ENCODE data around the gene PRICKLE1.
"Not testable (repeated sequence)": the region's sequence is repeated elsewhere in the genome, so short reads cannot be mapped to it uniquely, and the experiment has no call there.

The PRICKLE1 gene

DNA sequence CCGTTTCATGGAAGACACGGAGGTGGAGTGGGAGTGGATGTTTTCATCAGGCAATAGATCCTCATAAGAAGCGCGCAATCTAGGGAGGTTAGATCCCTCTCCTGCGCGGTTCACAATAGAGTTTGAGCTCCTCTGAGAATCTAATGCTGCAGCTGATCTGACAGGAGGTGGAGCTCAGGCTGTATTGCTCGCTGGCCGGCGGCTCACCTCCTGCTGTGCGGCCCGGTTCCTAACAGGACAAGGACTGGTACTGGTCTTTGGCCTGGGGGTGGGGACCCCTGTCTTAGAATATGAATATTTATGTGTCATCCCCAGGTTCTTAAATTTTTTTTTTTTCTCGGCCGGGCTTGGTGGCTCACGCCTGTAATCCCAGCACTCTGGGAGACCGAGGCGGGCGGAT, 36.7 kb downstream of the PRICKLE1 start:
- no peak for DNase-seq

DNA sequence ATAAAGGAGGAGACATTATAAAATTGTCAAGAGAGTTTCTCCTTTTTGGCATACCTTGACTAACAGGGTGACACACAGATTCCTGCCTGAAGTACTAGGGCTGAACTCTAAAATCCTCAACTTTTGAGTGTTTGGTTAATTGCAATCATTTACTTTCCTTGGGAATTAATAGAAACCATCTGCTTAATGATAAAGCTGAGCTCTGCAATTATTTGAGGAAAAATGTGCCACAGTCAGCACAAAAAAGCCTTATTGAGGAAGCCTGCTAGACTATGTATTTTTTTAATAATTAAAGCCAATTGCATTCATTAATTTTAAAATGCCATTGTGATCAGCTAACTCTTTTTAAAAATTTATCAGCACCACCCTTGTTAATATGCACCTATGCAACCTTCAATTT, 38.7 kb downstream of the PRICKLE1 start:
- no peak for DNase-seq

DNA sequence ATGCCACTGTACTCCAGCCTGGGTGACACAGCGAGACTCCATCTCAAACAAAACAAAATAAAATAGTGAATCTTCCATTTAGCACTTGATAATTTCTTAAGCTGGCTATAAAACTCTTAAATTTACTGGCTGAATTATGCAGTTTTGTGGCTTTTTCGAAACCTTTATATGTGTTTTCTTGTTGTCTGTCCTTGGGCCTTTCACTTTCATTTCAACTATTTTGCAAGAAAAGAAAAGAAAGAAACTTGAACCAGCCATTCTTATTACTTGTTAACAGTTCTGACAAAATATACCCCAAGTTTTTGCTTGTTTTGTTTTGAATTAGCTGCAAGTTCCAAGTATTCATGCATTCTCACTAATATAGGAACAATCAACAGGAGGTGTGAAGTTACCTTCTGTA, 42.8 kb downstream of the PRICKLE1 start:
- no peak for DNase-seq

DNA sequence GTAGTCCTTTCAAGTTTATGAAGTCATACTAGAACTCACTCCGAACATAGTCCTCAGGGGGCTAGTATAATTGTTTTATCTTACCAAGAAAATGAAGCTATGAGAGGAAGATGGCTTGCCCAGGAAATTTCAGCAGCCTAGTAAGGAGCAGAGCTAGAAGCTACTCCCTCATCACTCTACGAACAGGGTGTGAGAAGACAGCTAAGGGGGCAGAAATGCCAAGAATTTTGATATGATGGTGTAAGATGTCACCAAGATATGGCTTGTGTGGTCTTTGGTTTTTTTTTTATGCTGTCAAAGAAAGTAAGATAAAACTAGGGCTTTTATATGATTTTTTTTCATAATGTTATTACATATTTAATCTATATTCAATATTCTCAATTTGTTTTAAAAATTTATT, 47.6 kb downstream of the PRICKLE1 start:
- DNase-seq = no peak

DNA sequence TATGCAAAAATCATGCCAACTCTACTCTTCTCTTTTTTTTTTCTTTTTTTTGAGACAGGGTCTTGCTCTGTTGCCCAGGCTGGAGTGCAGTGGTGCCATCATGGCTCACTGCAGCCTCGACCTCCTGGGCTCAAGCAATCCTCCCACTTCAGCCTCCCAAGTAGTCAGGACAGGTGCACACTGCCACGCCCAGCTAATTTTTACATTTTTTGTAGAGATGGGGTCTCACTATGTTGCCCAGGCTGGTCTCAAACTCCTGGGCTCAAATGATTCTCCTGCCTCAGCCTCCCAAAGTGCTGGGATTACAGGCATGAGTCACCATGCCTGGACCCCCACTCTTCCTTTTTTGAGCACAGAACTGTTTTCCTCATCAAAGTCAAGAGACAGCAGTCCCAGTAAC, 48.2 kb downstream of the PRICKLE1 start:
- not testable (repeated sequence) for DNase-seq

DNA sequence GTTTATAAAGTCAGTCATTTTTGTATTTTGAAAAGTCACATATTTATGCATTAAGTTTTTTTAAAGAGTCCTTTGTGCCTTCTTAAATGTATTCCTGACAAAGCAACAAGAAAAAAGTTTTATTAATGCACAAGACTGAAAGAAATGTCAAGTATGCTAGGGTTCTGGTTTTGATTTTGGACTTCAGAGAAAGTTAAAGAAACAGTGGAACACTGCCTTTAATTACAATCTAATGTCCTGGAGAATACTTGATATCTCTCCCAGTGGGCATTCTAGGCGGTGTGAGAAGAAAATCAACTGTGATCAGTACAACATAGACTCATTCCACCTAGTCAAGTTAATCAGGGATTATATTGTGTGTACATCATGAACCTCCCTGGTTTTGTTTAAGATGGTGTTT, 49.9 kb downstream of the PRICKLE1 start:
- no peak for DNase-seq

DNA sequence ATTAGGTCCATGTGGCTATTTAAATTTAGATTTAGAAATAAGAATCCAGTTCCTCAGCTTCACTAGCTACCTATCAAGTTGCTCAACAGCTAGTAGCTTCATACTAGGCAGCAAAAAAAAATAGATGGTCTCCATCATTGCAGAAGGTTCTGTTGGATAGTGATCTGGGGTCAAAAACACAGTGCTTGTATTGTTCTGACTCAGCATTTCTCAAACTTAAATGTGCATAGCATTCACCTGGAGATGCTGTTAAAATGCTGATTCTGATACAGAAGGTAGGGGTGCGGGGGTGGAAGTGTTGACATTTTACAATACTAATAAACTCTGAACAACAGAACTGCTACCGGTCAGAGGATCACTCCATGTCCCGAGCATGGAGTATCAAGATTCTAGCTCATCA, 51.3 kb downstream of the PRICKLE1 start:
- DNase-seq = no peak

DNA sequence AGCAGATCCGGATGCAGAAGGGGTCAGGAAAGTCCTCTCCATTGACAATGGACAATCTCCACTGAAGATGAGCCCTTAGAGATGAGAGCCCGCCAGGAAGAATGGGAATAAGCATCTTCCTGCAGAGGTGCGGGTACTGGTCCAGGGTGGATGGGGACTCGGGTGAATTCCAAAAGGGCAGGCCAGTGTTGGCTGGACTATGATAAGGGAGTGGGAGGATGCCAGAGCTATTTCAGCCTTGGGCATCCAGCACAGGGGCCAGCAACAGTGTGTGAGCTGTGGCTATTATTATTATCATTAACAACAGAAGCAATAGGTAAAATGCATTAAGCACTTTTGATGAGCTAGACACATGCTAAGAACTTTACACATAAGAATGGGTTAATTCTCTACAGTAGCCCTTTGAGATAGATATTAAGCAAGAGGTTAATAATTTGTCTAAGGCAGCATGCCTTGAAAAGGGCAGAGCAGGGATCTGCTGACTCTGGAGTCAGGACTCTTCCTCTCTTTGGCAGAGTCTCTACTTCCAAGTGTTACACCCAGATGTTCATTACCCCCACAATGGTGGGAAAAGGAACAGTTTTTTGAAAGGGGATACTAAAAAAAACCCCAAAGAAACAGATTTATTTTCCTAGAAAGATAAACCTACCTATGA, 55.2 kb downstream of the PRICKLE1 start:
- no peak for DNase-seq

DNA sequence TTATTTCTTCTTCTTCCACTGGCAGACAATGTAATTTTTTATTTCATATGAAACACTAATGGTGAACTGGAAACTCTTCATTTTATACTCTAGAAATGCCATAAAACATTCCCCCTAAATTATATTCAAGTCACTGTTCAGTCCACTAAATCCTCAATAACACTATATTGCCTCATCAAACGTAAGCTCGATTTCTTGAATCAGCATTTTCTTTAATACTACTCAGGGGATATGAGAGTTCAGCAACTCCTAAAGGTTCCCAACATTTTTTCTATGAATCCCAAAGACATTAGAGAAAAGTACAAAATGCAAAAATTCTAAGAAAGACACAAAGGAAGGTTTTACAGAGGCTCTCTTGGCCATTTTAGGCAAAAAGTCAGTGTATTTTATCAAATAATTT, 59.3 kb downstream of the PRICKLE1 start:
- DNase-seq = no peak

DNA sequence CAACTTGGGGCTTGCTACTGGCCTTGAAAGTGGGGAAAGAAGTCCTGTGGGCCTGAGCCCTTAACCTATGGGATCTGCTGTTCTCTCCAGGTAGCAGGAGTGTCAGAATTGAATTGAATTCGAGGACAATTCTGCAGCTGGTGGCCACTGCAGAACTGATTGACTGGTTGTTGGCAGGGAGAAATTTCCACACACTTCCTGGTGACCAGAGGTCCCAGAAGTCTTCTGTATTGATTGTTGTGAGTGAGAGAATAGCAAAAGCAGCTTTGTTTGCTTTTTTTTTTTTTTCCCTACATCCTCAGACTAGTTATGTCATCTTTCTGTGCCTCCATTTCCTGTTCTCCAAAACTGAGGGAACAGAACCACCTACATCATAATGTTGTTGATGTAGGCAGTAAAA, 64.1 kb downstream of the PRICKLE1 start:
- DNase-seq = no peak

DNA sequence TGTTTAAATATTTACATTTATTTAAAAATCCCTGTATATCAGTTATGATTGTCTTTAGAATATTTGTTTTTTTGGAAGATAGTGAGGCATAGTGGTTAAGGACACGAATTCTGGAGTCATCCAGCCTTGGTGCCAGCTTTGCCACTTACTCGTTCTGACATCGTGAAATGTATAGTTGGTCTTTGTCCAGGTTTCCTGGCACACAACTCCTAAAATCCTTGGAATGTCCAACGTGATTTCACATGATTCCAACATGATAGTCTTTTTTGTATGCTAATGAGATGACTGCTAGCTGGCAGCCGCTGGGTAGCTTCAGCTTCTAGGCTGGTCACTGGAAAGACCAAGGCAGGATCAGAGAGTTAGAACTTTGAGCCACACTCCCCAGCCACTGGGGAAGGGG, 64.8 kb downstream of the PRICKLE1 start:
- DNase-seq = no peak

DNA sequence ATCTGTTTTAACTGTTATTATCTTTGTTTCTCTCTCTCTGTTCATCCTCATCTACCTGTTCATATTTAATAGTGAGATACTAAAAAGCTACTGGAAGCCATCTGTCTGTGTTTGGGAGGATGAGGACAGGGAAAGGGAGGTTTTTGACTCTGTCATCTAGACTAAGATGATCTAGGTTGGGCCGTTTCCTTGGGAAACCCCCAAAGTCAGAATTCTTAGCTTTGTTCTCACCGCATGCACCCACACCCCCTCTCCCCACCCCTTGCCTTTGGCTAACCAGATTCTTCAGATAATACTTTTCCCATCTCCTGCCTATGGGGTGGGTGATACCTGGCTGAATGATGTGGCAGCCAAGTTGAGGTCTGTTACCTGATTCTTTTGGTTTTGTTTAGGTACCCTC, 73.0 kb downstream of the PRICKLE1 start:
- DNase-seq = no peak

DNA sequence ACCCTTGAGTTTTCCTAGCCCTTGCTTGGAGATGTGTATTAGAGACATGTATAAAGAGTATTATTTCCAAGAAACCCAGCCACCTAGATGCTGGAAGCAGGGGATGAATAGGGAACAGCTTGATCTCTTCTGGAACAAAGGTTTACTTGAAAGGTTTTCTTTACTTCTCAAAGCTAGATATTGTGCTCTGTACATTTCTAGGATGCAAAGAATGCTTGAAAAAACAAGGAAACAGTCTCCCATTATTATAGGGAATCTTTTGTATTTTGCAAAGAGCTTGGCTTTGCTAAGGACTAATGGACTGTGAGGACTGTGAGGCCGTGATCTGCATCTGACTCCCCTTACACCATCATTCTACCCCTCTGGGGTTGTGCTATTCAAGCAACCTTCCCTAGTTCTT, 77.9 kb downstream of the PRICKLE1 start:
- DNase-seq = no peak

DNA sequence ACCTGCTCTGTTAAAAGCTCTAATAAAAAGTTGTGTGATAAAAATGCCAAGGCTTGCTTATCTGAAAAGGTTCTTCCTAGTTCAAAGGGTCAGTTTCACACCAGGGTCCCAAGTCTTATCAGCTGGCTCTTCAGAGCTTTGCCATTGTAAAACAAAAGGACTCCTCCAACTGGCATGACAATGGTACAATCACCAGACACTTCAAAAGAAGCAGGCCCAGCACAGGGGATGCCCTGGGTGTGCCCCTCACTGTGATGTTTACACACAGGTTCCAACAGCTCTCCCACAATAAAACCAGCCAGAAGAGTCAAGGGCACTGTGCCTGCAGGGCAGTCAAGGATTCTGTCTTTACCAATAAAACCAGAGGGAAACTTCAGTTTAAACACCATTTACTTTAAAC, 78.7 kb downstream of the PRICKLE1 start:
- DNase-seq = no peak

DNA sequence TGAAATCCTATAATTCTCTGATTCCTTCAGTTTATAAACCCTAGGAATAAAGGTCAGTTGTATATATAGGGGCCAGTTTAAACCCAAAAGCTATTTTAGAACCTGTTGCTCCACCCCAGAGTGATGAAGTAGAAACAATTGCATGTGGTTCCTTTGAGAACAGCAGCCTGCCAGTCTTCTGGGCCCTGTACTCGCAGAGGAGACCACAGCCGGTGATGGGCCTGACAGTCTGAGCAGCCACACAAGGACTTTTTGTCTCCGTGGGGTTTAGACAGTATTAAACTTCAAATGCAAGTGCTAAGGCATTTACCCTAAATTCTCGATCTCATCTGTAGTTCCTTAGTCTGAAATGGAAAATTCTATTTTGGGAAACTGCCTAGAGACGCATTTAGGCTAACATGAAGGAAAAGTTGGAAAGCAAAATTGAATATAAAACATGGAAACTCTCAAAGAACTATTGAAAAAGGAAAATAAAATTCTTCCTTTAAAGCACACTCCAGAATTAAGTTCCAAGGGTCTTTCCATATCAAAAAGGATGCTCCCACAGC, 80.6 kb downstream of the PRICKLE1 start:
- no peak for DNase-seq

DNA sequence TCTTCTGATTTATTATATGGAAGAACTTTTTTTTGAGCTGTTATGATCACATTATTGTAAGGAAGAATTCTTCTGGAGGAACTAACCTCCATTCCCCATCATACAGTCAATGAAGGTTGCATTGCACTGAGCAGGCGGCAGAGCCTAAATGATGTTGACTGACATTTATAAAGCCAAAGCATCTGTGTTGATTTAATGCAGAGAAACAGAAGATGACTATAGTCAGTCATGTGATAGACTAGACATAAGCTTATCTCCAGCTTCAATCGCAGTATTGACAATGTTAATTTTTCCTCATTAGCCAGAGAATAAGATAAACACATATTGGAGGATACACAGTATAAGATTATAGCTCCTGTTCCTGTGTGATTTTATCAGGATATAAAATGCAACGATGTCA, 82.0 kb downstream of the PRICKLE1 start:
- no peak for DNase-seq

DNA sequence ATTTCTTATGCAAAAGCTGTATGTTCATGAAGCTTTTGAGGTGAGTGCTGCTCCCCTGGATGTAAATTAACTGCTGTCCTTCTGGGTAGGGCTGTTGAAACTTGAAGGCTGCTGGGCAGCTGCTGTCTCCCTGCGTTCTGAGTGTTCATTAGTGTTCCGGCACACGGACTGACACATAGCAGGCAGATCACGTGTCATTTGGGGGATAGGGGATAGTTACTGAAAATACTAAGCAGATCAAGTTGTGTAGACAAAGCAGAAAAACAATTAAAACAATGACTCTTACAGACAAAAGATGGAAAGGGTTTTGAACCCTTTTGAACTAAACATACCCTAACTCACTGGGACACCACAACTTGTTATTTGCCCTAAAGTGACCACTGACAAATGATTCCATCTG, 82.5 kb downstream of the PRICKLE1 start:
- DNase-seq = no peak

DNA sequence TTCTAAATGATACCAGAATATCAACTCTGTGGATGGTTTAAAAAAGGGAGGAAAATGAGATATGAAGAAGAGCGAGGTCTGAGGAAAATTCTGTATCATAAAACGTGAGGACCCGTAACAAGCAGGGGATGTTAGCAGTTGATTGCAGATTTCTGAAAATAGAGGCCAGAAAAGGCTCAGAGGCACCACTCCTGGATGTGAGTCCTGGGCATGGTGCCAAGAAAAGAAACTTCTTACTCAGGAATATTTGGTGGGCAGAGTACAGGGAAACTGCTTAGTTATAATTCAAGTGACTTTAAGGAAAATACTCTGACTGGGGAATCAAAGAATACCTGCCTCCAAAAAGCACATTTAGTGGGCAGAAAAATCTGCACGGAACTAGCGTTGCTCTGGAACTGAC, 85.5 kb downstream of the PRICKLE1 start:
- DNase-seq = no peak

DNA sequence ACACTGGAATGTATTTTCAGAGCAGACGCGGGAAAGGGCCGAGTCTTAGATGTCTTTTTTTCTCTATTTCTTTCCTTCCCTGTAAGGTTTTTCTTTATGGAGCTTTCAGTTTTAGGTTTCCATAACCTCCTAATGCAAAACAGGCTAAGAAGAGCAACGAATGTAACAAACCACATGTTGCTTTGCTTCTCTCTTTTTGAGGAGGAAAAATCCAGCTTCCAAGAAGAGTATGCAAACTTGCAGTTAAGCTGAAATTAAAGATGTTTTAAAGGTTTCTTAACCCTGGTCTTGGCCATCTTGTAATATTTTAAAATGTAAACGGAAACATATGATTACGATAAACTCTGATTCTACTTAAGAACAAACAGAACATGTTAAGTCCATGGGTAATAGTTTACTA, 86.9 kb downstream of the PRICKLE1 start:
- DNase-seq = no peak

DNA sequence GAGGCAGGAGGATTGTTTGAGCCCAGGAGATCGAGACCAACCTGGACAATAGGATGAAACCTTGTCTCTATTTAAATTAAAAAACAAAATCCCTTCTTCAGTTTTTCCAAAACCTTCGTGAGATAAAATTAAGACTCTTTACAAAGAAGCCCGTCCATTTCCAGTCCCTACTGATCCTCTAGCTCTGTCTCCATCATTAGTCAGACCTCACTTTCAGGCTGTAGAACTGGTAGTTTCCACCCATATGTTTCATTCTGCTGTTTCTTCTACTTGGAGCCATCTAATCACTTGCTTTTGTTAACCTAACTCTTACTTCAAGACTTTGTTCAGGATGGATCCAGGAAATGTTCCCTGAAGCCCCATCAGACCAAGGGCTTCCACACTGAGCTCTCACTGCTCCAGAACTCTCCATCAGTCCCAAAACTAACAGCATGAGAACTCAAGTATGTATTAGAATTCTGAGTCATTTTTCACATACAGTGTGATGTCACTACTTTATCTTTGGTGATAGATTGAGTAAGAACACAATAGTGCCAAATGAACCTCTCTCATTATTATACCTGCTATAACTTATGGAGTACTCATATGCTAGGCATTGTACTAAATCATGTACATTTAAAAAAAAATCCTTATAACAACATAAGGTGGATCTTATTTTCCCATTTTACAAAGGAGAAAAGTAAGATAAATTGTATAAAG, 90.8 kb downstream of the PRICKLE1 start:
- DNase-seq = no peak

DNA sequence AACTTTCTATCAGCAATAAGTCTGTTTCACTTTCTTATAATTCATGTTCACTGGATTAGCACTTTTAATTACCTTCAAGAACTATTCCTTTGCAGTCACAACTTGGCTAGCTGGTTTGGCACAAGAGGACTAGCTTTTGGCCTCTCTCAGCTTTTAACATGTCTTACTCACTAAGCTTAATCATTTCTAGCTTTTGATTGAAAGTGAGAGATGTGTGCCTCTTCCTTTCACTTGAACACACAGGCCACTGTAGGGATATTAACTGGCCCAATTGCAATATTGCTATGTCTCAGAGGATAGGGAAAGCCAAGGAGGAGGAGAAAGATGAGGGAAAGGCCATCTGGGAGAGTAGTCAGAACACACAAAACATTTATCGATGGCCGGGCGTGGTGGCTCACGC, 92.7 kb downstream of the PRICKLE1 start:
- DNase-seq = no peak

DNA sequence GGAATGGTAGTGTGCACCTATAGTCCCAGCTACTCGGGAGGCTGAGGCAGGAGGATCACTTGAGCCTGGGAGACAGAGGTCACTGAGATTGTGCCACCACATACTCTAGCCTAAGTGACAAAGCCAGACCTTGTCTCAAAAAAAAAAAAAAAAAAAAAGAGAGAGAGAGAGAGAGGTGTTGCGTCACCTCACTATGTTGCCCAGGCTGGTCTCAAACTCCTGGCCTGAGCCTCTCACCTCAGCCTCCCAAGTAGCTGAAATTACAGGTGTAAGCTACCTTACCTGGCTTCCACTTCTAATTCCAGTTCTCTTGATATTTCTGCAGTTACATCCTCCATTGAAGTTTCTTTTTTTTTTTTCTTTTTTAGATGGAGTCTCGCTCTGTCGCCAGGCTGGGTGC, 94.3 kb downstream of the PRICKLE1 start:
- DNase-seq = no peak

DNA sequence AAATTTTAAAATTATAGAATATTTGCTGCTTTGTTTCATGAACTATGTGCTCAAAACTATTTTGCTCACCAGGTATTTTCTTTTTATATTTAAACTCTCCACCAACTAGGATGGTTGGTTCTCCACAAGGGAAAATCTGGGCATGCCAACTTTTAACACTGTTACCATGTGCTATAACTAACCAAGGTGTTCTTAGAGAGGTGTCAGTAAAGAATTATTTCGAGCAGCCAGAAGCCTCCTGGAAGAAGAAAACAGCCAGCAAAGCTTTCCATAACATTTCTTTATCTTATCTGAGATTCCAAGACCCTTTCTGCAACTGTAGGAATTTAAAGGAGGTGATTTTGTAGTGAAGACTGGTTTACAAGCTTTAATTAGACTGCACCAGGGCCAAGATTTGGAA, 97.3 kb downstream of the PRICKLE1 start:
- DNase-seq = no peak

DNA sequence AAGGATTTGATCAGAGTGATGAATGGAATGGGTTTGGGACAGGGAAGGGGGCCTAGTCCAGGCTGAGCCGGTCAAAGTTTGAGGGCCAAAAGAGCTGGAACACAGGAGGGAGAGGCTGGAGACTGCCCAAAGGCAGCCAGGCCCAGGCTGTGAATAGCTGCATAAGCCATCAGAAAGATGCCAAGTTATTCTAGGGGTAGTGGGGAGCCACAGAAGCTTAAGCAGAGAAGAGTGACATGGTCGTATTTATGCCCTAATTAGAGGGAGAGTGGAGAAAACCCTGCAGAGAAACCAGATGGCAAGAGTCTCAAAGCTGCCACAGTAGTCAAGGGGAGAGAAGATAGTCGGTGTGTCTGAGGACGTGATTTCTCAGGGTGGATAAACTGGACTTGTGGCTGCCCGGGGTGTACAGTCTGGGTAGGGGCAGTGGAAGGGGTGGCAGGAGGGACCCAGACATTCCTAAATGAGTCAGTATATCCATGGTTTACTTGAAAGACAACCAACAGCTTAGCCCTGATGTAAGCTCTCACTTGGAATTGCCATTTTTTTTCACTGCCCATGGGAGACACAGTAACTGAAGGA, 99.2 kb downstream of the PRICKLE1 start:
- no peak for DNase-seq
